Measurements from ENCODE around the gene SLC9A9. TPM values are rescaled to one million over a fixed set of nuclear protein-coding genes. Genes with fewer than 3 reads are reported as not detected.

The SLC9A9 gene
- total RNA-seq, 1 donor: 15.1 TPM

DNA sequence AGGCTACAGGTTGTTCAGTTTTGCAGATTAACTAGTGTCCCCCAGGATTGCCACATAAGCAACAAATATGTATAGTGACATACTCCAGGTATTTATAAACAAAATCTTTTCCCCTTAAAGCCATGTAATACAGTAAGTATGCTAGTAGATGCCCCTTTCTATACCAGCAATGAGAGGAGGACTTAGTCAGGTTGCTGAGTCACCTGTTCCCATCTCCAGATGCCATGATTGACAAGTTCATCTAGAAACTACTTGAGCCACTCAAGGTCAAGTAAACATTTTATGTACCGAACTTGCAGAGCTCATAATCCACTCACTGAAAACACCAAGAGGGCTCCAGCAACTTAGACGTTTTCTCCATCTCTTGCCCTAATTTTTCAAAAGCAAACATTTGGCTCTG is 18.2 kb downstream of the SLC9A9 start:
- Histone ChIP-seq H3K4me3 (ENCODE audit: low read length) (no peak overlapping the region), H3K27me3 (ENCODE audit: insufficient read depth, low read length) (no peaks in the 10 kb centered on the region), H3K9me3 (ENCODE audit: low read depth, low read length) (no peaks in the 10 kb centered on the region), H3K4me1 (ENCODE audit: insufficient read depth, low read length) (peaks cover 37% of the 10 kb centered on the region)

DNA sequence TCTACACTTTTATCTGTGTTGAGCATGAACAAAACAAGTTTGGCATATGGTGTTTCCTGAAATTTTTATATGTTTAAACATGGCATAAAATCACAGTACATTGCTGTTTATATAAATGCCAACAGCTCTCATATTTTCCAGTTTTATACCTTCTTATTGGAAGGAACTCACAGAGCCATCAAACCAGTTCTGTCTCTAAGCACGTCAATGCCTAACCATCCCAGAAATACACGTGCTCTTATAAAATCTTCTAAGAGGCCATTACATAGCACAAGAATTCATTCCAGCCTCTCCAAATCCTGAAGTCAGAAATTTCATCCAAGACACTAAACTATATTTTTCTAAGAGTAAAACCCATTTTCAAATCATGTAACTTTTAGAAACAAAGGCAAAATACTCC is 20.8 kb downstream of the SLC9A9 start:
- Histone ChIP-seq H3K9me3 (ENCODE audit: low read depth, low read length) (no peaks in the 10 kb centered on the region), H3K27me3 (ENCODE audit: insufficient read depth, low read length) (no peaks in the 10 kb centered on the region), H3K4me1 (ENCODE audit: insufficient read depth, low read length) (peaks cover 53% of the 10 kb centered on the region), H3K4me3 (ENCODE audit: low read length) (no peak overlapping the region)

DNA sequence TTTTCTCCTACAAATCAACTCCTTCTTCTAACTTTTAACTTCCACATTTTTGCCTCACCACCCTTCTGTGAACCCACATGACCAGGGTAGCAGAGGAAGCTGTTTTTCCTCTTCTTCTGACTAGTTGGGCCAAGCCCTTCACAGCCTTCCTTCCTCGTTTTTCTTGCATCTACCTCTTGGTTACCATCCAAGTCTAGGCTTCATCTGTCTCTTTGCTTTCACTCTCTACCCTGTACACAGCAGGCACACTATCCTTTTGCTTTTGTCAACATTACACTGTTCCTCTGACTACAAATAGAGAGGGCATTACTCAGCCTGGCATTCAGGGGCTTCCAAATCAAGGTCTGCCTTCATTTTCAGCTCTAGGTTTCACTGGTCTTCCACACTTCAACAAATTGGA is 22.0 kb downstream of the SLC9A9 start:
- no peak overlapping the region for H3K4me3 ChIP-seq (ENCODE audit: low read length)
- H3K4me1 ChIP-seq (ENCODE audit: insufficient read depth, low read length): peaks cover 56% of the 10 kb centered on the region
- no peaks in the 10 kb centered on the region for H3K27me3 ChIP-seq (ENCODE audit: insufficient read depth, low read length)
- H3K9me3 ChIP-seq (ENCODE audit: low read depth, low read length): no peaks in the 10 kb centered on the region

DNA sequence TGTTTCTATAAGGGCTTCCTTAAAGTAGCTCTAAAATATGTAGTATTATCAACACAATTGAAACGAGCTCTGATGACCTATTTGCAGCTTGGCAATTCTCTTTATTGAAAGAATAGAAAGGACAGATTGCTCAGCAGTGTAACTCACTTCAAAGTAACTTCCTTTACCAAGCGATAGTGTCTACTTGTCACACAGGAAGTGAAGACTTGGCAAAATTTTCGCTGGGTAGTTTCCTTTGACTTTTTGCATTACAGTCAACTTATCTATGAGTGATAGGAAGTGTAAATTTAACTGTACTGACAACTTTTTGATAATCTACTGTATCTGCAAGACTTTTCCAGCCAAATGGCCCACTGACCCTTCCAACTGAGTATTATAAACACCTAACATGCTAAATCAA is 22.8 kb downstream of the SLC9A9 start:
- Histone ChIP-seq H3K4me1 (ENCODE audit: insufficient read depth, low read length) (peaks cover 58% of the 10 kb centered on the region), H3K9me3 (ENCODE audit: low read depth, low read length) (no peaks in the 10 kb centered on the region), H3K27me3 (ENCODE audit: insufficient read depth, low read length) (no peaks in the 10 kb centered on the region), H3K4me3 (ENCODE audit: low read length) (no peak overlapping the region)

DNA sequence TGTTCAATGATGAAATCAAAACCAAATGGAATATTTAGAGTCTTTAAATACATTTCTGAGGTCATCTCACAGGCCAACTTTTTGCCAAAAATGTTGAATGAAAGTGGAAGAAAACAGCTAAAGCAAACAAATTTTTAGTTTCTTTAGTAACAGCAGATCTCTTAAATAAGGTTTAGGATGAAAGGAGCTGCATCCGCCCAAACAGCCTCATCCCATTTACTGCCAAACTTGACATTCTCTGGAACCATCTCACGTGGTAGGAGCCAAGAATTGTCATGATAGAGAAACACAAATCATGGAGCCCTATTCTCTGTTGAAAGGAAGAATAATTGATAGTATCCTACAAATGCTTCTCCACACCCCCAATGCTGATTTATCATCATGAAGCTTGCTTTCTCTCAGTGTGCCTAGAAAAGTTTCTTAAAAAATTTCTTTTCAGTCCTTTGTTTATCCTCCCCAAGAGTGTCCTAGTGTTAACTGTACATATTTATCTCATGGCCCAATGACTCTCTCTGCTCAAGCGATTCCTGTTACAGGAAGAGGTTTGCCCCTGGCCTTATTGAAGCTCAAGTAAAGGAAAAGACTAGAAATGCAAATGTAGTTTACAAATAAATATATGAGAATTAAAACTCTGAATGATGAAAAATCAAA is 23.4 kb downstream of the SLC9A9 start:
- Histone ChIP-seq H3K27me3 (ENCODE audit: insufficient read depth, low read length) (no peaks in the 10 kb centered on the region), H3K4me1 (ENCODE audit: insufficient read depth, low read length) (peaks cover 62% of the 10 kb centered on the region), H3K4me3 (ENCODE audit: low read length) (no peak overlapping the region)

DNA sequence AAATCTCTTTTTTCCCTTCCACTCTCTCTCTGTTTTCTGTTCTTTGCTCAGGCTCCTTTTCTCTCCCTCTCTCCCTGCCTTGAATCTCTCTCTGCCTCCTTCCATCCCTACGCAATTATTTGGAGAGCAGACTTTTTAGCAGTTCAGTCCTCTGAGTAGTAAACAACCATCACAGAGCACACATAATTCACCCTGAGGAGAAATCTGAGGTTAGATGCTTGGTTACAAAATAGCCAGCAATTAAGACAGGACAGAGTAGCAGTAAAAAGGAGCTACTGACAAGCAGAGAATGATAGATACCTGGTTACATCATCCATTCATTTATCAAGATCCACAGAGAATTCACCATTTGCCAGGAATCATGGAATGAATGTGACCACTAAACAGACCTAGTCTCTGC is 25.5 kb downstream of the SLC9A9 start:
- Histone ChIP-seq H3K9me3 (ENCODE audit: low read depth, low read length) (no peaks in the 10 kb centered on the region), H3K4me1 (ENCODE audit: insufficient read depth, low read length) (peaks cover 61% of the 10 kb centered on the region)

More for the DNA sequence above, 23.4 kb downstream of the SLC9A9 start:
- no peaks in the 10 kb centered on the region for H3K9me3 ChIP-seq (ENCODE audit: low read depth, low read length)

DNA sequence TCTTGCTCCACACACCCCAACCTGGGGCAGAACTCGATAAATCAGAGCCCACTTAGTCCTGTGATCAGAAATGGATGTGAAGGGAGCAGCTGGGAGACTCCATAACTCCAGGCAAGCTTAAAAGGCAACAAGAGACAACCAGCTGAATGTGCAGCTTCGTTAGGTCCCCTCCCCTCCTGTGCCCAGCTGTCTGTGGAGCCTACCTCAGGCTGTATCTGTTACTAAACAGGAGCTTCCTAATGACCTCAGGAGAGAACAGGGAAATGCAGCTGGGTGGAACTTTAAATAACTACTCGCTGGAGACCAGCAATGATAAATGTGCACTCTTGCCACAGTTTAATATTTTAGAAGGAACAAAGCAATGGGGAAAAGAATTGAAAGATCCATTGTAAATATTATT is 25.9 kb downstream of the SLC9A9 start:
- H3K4me1 ChIP-seq (ENCODE audit: insufficient read depth, low read length): peaks cover 57% of the 10 kb centered on the region
- no peaks in the 10 kb centered on the region for H3K9me3 ChIP-seq (ENCODE audit: low read depth, low read length)
- no peak overlapping the region for H3K4me3 ChIP-seq (ENCODE audit: low read length)
- no peaks in the 10 kb centered on the region for H3K27me3 ChIP-seq (ENCODE audit: insufficient read depth, low read length)

More for the DNA sequence above, 25.5 kb downstream of the SLC9A9 start:
- Histone ChIP-seq H3K27me3 (ENCODE audit: insufficient read depth, low read length) (no peaks in the 10 kb centered on the region), H3K4me3 (ENCODE audit: low read length) (no peak overlapping the region)

DNA sequence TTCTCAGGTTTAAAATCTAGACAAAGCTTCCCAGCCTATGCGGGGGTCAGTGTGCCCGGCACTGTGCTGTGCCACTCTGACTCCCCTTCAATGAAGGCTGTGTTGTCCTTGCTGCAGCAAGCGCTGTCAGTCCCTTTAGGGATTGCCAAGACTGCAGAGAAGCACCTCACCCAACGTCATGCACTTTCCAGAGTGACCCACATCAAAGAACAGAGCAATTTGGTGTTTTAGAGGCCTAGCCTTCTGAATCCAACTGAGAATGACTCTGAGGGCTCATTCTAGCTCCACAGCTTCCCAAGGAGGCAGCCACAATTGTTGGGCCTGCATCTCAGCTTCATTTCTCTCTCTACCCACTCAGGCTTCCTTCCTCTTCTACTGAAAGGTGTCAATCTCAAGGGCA is 26.4 kb downstream of the SLC9A9 start:
- Histone ChIP-seq H3K4me3 (ENCODE audit: low read length) (no peak overlapping the region), H3K4me1 (ENCODE audit: insufficient read depth, low read length) (peaks cover 56% of the 10 kb centered on the region), H3K27me3 (ENCODE audit: insufficient read depth, low read length) (no peaks in the 10 kb centered on the region), H3K9me3 (ENCODE audit: low read depth, low read length) (no peaks in the 10 kb centered on the region)

DNA sequence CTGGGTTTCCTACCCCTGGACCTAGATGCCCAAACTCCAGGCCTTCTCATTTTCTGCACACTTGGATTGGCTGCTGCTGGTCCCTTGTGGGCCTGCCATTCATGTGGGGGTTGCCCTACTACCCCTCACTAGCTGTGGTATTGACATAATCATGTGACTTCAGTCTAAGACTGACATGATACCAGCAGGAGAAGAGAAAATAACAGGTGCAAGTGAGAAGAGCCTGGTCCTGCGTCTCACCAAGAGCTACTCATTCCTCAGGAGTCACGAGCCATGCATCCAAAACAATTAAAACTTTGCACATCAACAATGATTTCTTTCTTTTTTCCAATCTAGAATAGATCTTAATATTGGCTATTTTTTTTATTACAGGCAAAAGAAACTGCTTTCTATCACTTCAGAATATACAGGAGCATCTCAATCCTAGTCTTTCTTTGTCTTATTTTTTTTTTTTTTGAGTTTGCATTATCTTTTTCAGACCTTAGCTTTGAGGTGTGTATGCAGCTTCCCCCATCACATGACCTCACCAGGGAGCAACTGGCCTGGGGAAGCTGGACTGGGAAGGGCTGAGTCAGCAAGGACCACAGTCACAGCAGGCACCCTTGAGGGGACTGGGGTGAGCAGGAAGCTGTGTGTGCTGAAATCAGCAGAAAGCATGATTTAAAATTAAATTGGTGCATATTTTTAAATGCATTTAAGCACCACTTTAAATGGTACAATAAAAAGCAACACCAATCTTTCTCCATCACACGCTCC is 27.6 kb downstream of the SLC9A9 start:
- Histone ChIP-seq H3K4me3 (ENCODE audit: low read length) (no peak overlapping the region), H3K9me3 (ENCODE audit: low read depth, low read length) (no peaks in the 10 kb centered on the region), H3K27me3 (ENCODE audit: insufficient read depth, low read length) (no peaks in the 10 kb centered on the region), H3K4me1 (ENCODE audit: insufficient read depth, low read length) (peaks cover 49% of the 10 kb centered on the region)

DNA sequence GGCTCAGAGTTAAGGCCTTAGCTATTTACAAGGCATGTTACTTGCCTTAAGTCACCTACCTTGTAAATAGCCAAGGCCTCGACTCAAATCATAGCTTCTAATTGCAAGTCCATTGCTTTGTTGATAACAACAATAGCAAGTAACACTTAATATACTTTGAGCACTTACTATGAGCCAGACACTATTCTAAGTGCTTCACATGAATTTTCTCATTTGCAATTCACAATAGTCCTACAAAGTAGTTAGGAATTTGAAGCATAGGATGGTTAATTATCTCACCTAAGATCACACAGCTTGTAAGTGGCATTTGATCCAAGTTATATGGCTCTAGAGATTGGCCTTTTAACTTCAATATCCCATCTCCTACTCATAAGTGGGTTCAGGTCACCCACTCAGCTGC is 28.4 kb downstream of the SLC9A9 start:
- H3K4me1 ChIP-seq (ENCODE audit: insufficient read depth, low read length): peaks cover 52% of the 10 kb centered on the region

DNA sequence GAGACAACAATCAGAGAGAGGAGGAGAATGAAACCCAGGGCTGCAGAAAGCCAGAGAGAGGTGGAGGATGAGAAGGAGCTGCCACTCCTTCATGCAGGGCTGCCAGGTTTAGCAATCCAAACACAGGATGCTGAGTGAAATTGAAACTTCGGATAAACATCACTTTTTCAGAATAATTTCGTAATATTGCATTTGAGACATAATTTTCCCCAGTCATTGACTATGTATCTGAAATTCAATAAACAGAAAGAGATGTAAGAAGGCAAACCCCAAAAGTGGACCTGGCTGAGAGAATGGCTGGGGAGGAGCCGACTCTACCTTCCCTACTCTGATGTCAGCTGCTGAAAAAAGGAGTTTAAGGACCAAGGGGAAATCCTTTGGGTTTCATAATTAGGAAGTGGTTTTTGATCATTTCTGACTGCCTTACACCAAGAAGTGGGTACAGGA is 33.8 kb downstream of the SLC9A9 start:
- H3K4me3 ChIP-seq (ENCODE audit: low read length): no peak overlapping the region

More for the DNA sequence above, 28.4 kb downstream of the SLC9A9 start:
- no peaks in the 10 kb centered on the region for H3K27me3 ChIP-seq (ENCODE audit: insufficient read depth, low read length)
- no peak overlapping the region for H3K4me3 ChIP-seq (ENCODE audit: low read length)
- no peaks in the 10 kb centered on the region for H3K9me3 ChIP-seq (ENCODE audit: low read depth, low read length)

DNA sequence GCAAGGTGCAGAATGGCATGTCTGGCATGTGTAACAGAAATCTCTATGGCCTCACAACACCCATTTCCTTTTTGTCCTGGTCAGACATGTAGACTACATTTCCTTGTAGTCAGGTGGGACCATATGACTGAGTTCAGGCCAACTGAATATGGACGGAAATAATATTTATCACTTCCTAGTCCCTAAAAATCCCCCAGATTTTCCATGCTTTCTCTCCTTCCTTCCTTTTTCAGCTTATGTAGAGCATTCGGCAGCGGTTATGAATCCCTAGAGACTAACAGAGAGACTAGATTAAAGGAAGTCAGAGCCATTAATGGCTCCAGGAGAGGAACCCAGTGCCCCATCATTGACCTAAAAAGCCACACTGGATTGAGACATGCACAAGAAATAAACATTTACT is 35.8 kb downstream of the SLC9A9 start:
- peaks cover 64% of the 10 kb centered on the region for H3K4me1 ChIP-seq (ENCODE audit: insufficient read depth, low read length)
- no peaks in the 10 kb centered on the region for H3K9me3 ChIP-seq (ENCODE audit: low read depth, low read length)

More for the DNA sequence above, 33.8 kb downstream of the SLC9A9 start:
- peaks cover 59% of the 10 kb centered on the region for H3K4me1 ChIP-seq (ENCODE audit: insufficient read depth, low read length)
- no peaks in the 10 kb centered on the region for H3K27me3 ChIP-seq (ENCODE audit: insufficient read depth, low read length)
- H3K9me3 ChIP-seq (ENCODE audit: low read depth, low read length): no peaks in the 10 kb centered on the region

DNA sequence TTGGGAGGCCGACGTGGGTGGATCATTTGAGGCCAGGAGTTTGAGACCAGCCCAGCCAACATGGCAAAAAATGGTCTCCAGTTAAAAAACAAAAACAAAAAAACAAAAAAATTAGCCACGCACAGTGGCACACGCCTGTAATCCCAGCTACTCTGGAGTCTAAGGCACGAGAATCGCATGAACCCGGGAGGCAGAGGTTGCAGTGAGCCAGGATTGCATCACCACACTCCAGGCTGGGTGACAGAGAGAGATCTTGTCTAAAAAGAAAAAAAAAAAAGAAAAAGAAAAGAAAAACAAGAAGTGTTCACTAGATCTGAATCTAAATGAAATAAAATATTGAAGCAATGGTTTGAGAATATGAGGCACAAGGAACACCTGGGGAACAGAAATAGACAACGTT is 36.7 kb downstream of the SLC9A9 start:
- peaks cover 72% of the 10 kb centered on the region for H3K4me1 ChIP-seq (ENCODE audit: insufficient read depth, low read length)
- H3K4me3 ChIP-seq (ENCODE audit: low read length): no peak overlapping the region
- H3K9me3 ChIP-seq (ENCODE audit: low read depth, low read length): no peaks in the 10 kb centered on the region
- H3K27me3 ChIP-seq (ENCODE audit: insufficient read depth, low read length): no peaks in the 10 kb centered on the region

More for the DNA sequence above, 35.8 kb downstream of the SLC9A9 start:
- Histone ChIP-seq H3K4me3 (ENCODE audit: low read length) (no peak overlapping the region), H3K27me3 (ENCODE audit: insufficient read depth, low read length) (no peaks in the 10 kb centered on the region)

DNA sequence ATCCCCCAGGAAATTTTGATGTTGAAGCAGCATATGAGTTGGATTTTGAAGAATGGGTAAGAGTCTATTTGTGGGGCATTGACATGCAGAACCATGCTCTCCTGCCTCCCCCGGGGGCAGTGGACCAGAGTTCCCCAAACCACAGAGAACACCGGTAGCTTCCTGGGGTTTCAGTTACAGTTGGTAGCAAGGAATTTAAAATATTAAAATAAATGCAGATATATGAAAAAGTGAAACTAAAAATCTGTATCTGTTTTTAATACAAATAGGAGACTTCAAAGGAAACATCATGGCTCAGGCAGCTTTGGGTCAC is 37.4 kb downstream of the SLC9A9 start:
- Histone ChIP-seq H3K9me3 (ENCODE audit: low read depth, low read length) (no peaks in the 10 kb centered on the region), H3K4me1 (ENCODE audit: insufficient read depth, low read length) (peaks cover 70% of the 10 kb centered on the region), H3K4me3 (ENCODE audit: low read length) (no peak overlapping the region), H3K27me3 (ENCODE audit: insufficient read depth, low read length) (no peaks in the 10 kb centered on the region)

DNA sequence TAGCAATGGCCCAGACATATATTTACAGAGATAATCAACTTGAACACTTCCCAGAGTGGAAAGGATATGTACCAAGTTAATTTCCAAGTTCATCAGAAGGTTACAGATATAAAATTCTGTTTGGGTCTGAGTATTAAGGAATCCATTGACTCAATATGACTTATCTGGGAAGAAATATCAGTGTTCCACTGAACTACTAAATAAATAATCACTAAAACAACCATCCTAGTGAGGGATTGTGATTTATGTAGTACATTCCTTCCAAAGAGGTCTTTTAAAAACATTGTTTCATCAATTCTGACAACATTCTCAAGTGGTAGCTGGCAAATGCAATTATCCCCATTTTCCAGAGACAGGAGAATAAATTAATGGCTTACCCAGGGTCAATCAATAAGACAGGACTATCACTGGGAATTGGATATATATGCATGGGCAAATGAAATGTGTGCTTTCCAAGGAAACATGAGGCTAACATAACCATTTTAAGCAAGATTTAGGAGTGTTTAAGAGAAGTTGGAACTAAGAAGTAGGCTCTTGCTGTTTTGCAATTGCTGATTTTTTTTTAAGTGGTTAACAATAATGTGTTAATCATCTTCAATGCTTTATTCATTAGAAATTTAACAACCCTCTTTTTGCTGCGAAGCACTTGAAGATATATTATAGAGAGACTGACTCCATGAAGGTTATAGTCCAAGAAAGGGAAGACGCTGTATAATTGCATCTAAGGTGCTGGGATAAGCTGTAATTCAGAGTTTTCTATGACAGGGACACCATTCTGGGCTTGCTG is 37.9 kb downstream of the SLC9A9 start:
- Histone ChIP-seq H3K4me1 (ENCODE audit: insufficient read depth, low read length) (peaks cover 68% of the 10 kb centered on the region), H3K27me3 (ENCODE audit: insufficient read depth, low read length) (no peaks in the 10 kb centered on the region), H3K4me3 (ENCODE audit: low read length) (no peak overlapping the region)

More for the DNA sequence above, 37.9 kb downstream of the SLC9A9 start:
- no peaks in the 10 kb centered on the region for H3K9me3 ChIP-seq (ENCODE audit: low read depth, low read length)
